ENCODE results near the gene COL23A1.
"Not testable (repeated sequence)": the region's sequence is repeated elsewhere in the genome, so short reads cannot be mapped to it uniquely, and the experiment has no call there.

The COL23A1 gene

DNA sequence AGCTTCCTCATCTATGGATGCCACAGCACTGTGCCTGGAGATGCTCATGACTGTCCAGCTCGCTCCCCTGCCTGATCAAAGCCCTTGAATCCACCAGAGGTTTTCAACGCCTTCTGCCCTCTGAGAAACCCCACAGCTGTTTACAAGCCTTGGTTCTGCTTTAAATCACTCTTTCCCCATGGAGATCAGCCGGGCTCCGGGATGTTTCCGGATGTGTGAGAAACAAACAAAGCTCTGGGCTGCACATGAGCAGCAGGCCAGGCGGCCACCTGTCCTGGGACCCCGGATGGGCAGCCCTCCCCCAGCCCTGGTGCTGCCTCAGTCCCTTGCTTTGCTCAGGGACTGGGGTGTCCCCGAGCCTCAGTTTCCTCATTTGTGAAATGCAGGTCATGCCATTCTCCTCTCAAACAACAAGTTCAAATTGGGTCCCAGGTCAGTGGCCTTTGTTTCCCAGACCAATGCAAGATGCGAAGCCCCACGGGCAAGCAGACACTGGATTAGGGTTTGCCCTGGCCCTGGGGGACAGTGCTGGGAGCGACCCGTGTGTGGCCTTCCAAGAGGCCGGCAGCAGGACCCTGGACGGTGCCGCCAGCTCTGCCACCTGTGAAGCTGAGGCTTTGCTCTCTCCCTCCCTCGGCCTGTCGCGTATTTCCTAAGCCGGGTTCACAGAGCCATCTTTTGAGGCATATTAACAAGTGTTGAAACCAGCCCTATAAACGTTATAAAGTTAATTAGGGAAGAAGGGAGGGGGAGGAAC lies 315.2 kb downstream of the COL23A1 start:
- no peak for DNase-seq

DNA sequence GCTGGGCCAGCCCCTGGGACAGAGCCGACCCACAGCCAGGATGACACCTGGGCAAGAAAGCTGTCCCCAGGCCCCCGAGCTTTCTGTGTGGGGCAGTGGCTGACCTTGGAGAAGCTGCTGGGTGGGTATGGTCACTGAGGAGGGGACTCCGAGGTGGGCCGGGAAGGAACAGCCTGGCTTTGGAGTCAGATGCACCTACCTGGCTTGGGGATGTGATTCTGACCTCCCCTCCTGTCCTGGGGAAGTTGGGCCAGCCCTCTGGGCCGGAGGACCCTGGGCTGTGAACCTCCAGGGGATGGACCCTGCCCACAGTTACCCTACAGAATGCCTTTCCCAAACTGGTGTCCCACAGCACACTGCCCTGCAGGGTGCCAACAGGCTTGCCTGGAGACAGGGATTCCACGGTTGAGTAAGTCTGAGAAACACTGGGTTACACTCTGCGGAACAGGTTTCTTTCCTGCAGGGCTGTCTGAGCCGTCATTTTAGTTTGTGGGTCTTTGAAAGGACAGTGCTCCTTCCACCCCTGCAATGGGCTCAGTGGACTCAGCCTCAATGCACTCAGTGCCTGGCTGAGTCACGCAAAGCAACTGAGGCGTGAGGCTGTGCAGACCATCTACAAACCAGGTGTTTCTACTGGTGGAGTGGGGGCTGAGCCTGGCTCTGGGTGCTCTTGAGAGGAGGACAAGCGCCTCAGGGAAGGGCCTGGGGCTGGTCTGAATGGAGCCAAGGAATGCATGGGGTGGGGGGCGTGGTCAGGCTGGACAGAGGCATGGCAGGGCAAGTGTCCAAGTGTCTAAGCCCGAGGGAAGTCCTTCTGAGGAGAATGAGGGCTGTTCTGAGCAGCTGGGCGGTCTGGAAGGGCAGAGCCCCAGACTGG lies 316.3 kb downstream of the COL23A1 start:
- DNase-seq = no peak

- DNase-seq = no peak
Observed at GRCh38 chr5:178273041-178273440, 317.2 kb downstream of the COL23A1 start.

DNA sequence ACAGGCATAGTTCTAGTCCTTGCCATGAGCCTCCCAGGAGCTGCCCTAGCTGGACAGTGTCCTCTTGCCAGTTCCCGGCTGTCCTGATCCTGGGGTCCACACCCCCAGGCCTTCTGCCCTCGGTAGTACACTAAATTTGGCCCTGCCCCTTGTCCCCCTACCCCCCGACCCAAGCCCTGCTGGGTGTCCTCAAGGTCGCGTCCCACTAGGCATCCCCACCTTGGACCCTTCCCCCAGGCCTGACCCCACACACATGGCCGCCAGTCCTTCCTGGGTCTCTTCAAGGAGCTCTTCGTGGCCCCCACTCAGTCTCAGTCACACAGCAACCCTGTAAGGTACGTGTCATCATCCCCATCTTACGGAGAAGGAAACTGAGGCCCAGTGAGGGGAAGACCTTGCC lies 317.6 kb downstream of the COL23A1 start:
- DNase-seq = no peak

DNA sequence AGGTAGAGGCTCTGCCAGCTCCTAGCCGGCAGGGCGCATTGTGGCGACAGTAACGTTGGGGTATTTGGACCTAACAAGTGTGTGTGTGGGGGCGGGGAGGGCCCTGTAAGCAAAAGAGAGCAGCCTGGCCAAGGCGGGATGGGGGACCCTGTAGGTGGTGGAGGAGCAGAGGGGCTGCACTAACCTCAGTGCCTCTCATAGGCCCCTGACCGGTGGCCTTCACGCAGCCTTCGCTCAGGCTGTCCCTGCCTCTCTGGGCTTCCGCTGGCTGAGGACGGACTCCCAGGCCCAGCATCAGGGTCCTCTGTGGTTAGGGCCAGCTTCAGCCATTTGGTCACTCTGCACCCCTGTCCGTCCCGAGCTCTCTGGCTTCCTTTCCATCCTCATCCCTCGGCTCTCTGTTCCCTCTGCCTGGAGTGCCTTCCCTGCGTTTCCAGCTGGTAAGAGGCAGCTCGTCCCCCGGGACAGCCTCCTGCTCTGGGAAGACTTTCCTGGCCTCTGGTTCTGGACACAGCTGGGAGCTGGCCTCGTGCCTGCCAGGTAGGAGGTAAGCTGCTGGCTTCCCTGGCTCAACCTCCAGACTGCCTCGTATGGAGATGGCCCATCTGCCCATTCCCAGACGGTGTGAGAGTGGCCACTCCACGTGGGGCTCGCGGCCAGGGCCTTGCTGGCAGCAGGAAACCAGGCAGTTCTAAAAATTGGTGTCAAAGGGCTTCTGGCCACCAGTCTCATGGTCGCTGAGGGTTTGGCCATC lies 318.3 kb downstream of the COL23A1 start:
- DNase-seq = no peak

GRCh38 chr5:178271231-178271630 lies 319.0 kb downstream of the COL23A1 start:
- DNase-seq = no peak

DNA sequence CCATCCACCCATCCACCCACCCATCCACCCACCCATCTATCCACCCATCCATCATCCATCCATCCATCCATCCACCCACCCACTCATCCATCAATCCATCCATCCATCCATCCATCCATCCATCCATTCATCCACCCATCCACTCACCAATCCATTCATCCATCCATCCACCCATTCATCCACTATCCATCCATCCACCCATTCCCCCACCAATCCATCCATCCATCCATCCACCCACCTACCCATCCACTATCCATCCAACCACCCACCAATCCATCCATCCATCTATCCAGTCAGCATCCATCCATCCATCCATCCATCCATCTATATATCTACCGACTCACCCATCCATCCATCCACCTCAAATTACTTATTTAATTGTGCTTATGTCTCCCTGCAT lies 320.7 kb downstream of the COL23A1 start:
- DNase-seq = no peak

DNA sequence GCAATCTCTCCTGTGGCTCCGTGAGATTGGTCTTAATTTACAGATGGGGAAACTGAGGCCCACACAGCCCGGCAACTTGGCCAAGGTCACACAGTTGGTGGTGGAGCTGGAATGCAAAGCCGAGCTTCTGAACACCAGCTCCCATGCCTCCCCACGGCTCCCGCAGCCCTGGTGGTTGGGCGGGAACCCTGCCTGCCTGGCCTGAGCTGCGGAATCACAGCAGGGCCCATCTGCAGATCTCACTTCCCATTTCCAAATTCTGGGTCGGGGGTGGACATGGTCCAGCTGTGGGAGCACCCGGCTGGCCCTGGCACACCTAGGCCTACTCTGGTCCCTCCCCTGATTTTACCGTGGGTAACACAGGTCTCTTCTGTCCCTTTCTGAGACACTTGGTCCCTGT lies 322.3 kb downstream of the COL23A1 start:
- no peak for DNase-seq

- no peak for DNase-seq
Observed at GRCh38 chr5:178267245-178267644, 322.9 kb downstream of the COL23A1 start.

DNA sequence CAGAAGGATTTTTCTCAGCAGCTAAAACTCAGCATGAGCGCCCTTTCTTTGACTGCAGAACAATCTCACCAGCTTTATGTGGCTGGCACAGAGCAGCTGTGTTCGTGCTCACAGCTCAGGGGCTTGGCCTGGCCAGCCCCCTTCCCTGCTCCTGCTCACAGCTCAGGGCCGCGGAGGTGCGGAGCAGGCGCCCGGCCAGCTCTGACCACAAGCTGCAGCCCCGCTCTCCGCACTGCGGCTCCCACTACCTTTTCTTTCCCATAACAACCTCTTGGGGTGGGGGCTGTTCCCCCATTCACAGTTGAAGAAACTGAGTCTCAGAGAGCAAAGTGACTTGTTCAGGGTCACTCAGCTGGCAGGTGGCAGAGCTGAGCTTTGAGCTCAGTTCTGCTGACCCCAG lies 323.6 kb downstream of the COL23A1 start:
- no peak for DNase-seq

DNA sequence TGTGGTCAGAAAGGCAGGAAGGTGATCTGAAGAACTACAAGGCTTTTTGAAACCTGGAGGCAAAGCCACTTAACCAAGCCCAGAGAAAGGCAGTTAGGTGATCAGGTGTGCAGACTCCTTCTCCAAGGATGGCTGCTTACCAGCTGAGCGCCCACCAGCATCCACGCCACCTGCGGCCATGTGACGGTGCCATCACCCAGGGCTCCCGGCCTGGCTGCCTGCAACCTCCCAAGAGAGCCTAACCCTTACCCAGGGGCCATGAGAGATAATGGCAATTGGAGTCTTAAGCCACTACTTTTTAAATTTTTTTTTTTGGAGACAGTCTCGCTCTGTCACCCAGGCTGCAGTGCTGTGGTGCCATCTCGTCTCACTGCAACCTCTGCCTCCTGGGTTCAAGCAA lies 324.4 kb downstream of the COL23A1 start:
- DNase-seq = no peak

- no peak for DNase-seq
Observed at GRCh38 chr5:178264044-178264443, 326.1 kb downstream of the COL23A1 start.

GRCh38 chr5:178261666-178262600 lies 328.3 kb downstream of the COL23A1 start:
- no peak for DNase-seq

DNA sequence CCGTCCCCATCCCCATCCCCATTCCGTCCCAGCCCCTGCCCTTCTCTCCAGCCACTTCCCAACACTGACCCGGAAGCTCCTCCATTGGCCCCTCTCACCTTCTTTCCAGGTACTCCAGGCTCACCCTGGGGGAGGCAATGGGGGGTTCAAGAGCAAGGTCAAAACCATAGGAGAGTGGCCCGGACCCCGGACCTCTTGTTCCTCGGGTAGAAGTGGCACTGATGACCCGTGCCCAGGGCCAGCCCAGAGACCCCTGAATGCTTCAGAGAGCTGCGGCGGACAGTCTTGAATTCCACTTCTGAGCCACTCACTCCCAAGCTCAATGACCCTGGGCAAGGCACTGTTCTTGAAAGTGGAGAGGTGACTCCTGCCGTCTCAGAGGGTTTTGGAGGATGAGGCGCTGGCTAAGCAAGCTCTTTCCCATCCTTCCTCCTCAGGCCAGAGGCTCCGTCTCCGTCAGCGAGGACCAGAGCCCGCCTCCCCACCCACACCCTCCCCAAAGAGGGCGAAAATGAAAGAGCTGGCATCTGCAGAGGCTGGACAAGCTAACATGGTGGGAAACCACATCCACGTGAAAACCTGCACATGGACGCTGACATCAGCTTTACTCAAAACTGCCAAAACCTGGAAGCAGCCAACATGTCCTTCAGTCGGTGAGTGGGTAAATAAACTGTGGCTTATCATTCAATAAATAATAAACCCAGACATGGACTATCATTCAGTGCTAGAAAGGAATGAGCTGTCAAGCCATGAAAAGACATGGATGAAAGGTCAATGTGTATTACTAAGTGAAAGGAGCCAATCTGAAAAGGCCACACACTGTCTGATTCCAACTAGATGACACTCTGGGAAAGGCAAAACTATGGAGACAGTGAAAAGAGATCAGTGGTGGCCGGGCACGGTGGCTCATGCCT lies 330.3 kb downstream of the COL23A1 start:
- no peak for DNase-seq

GRCh38 chr5:178257650-178258049 lies 332.5 kb downstream of the COL23A1 start:
- no peak for DNase-seq

GRCh38 chr5:178256746-178257145 lies 333.4 kb downstream of the COL23A1 start:
- no peak for DNase-seq

DNA sequence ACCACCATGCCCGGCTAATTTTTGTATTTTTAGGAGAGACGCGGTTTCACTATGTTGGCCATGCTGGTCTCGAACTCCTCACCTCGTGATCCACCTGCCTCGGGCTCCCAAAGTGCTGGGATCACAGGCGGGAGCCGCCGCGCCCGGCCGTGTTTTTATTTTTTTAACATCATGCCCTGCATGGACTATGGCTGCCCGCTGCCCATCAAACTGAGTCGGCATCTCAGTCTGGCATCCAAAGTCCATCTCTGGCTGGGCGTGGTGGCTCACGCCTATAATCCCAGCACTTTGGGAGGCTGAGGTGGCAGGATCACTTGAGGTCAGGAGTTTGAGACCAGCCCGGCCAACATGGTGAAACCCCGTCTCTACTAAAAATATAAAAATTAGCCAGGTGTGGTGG lies 336.6 kb downstream of the COL23A1 start:
- DNase-seq = not testable (repeated sequence)

DNA sequence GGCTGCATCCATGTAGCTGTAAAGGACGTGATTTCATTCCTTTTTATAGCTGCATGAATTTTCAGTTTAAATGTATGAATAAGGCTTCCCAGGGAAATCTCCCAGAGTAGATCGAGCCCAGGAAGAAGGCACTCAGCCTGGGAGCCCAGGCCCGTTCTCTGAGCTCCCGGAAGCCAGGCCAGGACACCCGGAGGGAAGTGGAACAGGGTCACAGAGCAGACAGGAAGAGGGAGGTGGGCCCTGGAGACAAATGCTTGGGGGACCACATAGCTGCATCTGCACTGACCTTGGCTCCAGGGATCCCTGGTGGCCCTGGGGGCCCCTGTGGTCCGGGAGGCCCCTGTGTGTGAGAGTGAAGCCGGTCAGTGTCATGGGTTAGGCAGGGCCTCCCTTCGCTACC lies 337.9 kb downstream of the COL23A1 start:
- DNase-seq = no peak

DNA sequence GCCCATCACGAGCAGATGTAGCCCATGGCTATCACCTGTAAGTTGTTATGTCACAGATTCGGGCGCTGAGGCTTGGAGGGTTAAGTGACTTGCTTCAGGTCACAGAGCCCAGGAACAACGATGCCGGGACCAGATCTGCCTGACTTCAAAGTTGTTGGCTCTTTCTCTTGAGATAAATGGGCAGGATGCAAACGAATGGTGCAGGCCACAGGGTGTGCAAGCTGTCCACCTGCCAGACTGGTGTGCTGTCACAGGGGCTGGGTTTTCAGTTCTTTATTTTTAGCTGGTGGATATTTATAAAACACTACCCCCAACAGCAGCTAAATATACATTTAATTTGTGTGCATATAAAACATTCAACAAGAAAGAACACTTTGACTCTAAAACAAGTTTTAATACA lies 339.9 kb downstream of the COL23A1 start:
- DNase-seq = no peak

- DNase-seq = peak; percentile 71
Observed at GRCh38 chr5:178249191-178249989, 340.8 kb downstream of the COL23A1 start.
